ENCODE data around the gene FYCO1. TPM values are rescaled to one million over a fixed set of nuclear protein-coding genes. Genes with fewer than 3 reads are reported as not detected.

FYCO1 gene
- total and polyA plus RNA-seq, 2 of the 8 experiments (the other 6 are each of a cell fraction or from before 2014, with no cell fraction given), result 4.8 to 10.8 TPM

- Histone ChIP-seq H4K91ac (replicated peaks; ENCODE audit: insufficient read length, low read length) (no peak overlapping the region), H2BK20ac (ENCODE audit: low read length) (no peak overlapping the region), H3K4me2 (ENCODE audit: insufficient read depth in 1 of 2, low read depth in 2 of 2, low read length in 2 of 2) (no peak overlapping the region), H3K4me1 (replicated peaks in 1 of 4; ENCODE audit: control insufficient read depth in 3 of 4, insufficient read depth in 4 of 4, low read length in 3 of 4) (no peaks in the 10 kb centered on the region), H3K23ac (ENCODE audit: insufficient read length) (no peak overlapping the region), H3K36me3 (ENCODE audit: control insufficient read depth in 2 of 4, insufficient read depth in 4 of 4, low read length in 3 of 4) (no peaks in the 10 kb centered on the region; a peak in 1 of 8 replicates), H3K23me2 (ENCODE audit: low read depth, low read length) (no peaks in the 10 kb centered on the region), H4K8ac (ENCODE audit: extremely low read depth, insufficient read depth, low read length) (no peak overlapping the region), H3K79me2 (ENCODE audit: control insufficient read depth in 1 of 2, insufficient read depth in 2 of 2, low read length in 2 of 2) (no peaks in the 10 kb centered on the region), H3K9ac (replicated peaks in 1 of 4; ENCODE audit: extremely low read depth in 1 of 4, low read depth in 3 of 4, low read length in 3 of 4) (no peak overlapping the region), H3K4me3 (ENCODE audit: extremely low read depth in 1 of 4, insufficient read depth in 2 of 4, low read depth in 3 of 4, low read length in 4 of 4) (no peak overlapping the region), H4K5ac (ENCODE audit: insufficient read length, low read depth, low read length) (no peak overlapping the region), H3K4ac (replicated peaks; ENCODE audit: insufficient read length, low read depth, low read length) (no peak overlapping the region), H2AK5ac (ENCODE audit: low read depth, low read length) (no peak overlapping the region), H3K18ac (ENCODE audit: extremely low read depth, low read length) (no peak overlapping the region), H3K27ac (ENCODE audit: low read depth, low read length) (no peak overlapping the region), H3K79me1 (ENCODE audit: low read depth, low read length) (no peaks in the 10 kb centered on the region), H2BK5ac (ENCODE audit: low read depth, low read length) (no peak overlapping the region), H2BK12ac (ENCODE audit: low read depth, low read length) (no peak overlapping the region), H2BK15ac (ENCODE audit: low read length) (no peak overlapping the region), H3K14ac (ENCODE audit: insufficient read length) (no peak overlapping the region), H2AFZ (ENCODE audit: low read length) (no peak overlapping the region), H4K20me1 (replicated peaks in 1 of 2; ENCODE audit: control insufficient read depth in 1 of 2, insufficient read depth in 2 of 2, low read length in 2 of 2) (no peaks in the 10 kb centered on the region), H3K56ac (replicated peaks; ENCODE audit: insufficient read length, low read depth, low read length) (no peak overlapping the region), H2BK120ac (replicated peaks; ENCODE audit: low read depth, low read length) (no peak overlapping the region), H3K27me3 (replicated peaks in 1 of 4; ENCODE audit: control insufficient read depth in 3 of 4, extremely low read depth in 1 of 4, insufficient read depth in 3 of 4, low read length in 3 of 4) (no peaks in the 10 kb centered on the region; a peak in 1 of 7 replicates), H3K9me3 (ENCODE audit: insufficient read depth in 2 of 2, low read depth in 1 of 2, low read length in 1 of 2) (no peaks in the 10 kb centered on the region)
- FAIRE-seq (no peak), DNase-seq (ENCODE audit: low read depth in 1 of 2, low spot score in 2 of 2) (no peak)
- CTCF ChIA-PET (ENCODE audit: partially characterized antibody), result interaction anchor here (0.8 to 1.2 kb wide), 2 partner anchors 11 to 17 kb away, joined by 3 read pairs; no protein-coding TSS in a partner anchor
- POLR2A ChIA-PET (ENCODE audit: partially characterized antibody), result no interaction called here
- WGBS, 2 experiments (ENCODE audit: extremely low coverage in 1 of 2, insufficient coverage in 1 of 2, insufficient read length in 1 of 2, insufficient replicate concordance in 2 of 2, low coverage in 1 of 2, low lambda C conversion rate in 2 of 2, missing lambda C conversion rate in 1 of 2), result 82% methylated on average over 4 of the region's 4 CpGs; no CpG with 5 or more reads in 1 of the 2 experiments
- TF ChIP-seq SUZ12 (IDR thresholded peaks at IDR 0.05; ENCODE audit: low read length) (no peak), SIX5 (IDR thresholded peaks at IDR 0.05; ENCODE audit: low read depth, low read length) (no peak), RAD21 (IDR thresholded peaks at IDR 0.05 in 1 of 2, conservative IDR thresholded peaks at IDR 0.05 in 1 of 2; ENCODE audit: low read depth in 2 of 2, low read length in 2 of 2) (no peak), ATF2 (IDR thresholded peaks at IDR 0.05; ENCODE audit: low read length) (no peak), CBX8 (IDR thresholded peaks at IDR 0.05; ENCODE audit: borderline replicate concordance, low read depth, low read length) (no peak), CREB1 (IDR thresholded peaks at IDR 0.05) (no peak), EZH2 (IDR thresholded peaks at IDR 0.05; ENCODE audit: low read depth, low read length, severe bottlenecking) (no peak), BACH1 (IDR thresholded peaks at IDR 0.05; ENCODE audit: low read length) (no peak)
These were observed 106.3 kb downstream of the FYCO1 start for GRCh38 chr3:45889337-45889736.
